ENCODE measurements around the gene PDE4B. TPM values are rescaled to one million over a fixed set of nuclear protein-coding genes. Genes with fewer than 3 reads are reported as not detected.

Gene PDE4B
- polyA plus RNA-seq, 1 donor from 2014 or later, result 135 TPM

DNA sequence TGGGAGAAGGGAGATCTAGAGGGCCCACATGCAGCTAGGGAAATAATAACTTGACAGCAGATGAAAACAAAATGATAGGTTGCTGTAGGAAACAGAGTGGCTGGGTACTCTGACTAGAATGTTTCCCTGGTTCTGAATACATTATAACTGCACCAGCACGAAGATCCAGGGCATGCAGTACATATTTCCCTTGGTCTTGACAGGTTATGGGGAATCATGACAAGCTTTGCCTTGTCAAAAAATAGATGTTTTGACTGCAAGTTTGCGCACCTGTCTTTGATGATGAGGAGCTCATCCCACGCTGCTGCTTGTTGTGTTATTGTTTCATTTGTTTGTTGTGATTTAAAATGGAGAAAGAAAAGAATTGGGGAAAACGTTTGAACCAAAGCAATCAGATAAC, 292.9 kb downstream of the PDE4B start:
- Histone ChIP-seq H3K4me3 (ENCODE audit: low read length) (no peak overlapping the region), H3K36me3 (ENCODE audit: insufficient read depth, low read length) (no peaks in the 10 kb centered on the region), H3K9me3 (ENCODE audit: low read length) (no peaks in the 10 kb centered on the region), H3K9me2 (ENCODE audit: insufficient read depth, low read length) (no peaks in the 10 kb centered on the region), H3K27ac (ENCODE audit: low read length) (peak overlapping the region; percentile 33), H3K9ac (ENCODE audit: low read length) (no peak overlapping the region), H3K27me3 (ENCODE audit: insufficient read depth, low read depth, low read length) (no peaks in the 10 kb centered on the region), H2AFZ (ENCODE audit: low read depth, low read length) (no peak overlapping the region), H3K4me2 (ENCODE audit: low read length) (no peak overlapping the region), H4K20me1 (ENCODE audit: insufficient read depth) (no peaks in the 10 kb centered on the region), H3F3A (ENCODE audit: insufficient read depth, low read length, poor library complexity, severe bottlenecking) (no peaks in the 10 kb centered on the region), H3K79me2 (replicated peaks; ENCODE audit: insufficient read depth, low read length) (no peaks in the 10 kb centered on the region)
- no peak for TF ChIP-seq SMC3 (conservative IDR thresholded peaks at IDR 0.05; ENCODE audit: poor library complexity)
- TF ChIP-seq TAF1 (IDR thresholded peaks at IDR 0.05; ENCODE audit: low read depth), result no peak
- peak; percentile 9 for TF ChIP-seq RAD21 (conservative IDR thresholded peaks at IDR 0.05)
- TF ChIP-seq MXI1 (conservative IDR thresholded peaks at IDR 0.05; ENCODE audit: poor library complexity, severe bottlenecking), result no peak
- peak; percentile 94 for TF ChIP-seq POLR2AphosphoS5 (IDR thresholded peaks at IDR 0.05)
- TF ChIP-seq, protein P1, sequence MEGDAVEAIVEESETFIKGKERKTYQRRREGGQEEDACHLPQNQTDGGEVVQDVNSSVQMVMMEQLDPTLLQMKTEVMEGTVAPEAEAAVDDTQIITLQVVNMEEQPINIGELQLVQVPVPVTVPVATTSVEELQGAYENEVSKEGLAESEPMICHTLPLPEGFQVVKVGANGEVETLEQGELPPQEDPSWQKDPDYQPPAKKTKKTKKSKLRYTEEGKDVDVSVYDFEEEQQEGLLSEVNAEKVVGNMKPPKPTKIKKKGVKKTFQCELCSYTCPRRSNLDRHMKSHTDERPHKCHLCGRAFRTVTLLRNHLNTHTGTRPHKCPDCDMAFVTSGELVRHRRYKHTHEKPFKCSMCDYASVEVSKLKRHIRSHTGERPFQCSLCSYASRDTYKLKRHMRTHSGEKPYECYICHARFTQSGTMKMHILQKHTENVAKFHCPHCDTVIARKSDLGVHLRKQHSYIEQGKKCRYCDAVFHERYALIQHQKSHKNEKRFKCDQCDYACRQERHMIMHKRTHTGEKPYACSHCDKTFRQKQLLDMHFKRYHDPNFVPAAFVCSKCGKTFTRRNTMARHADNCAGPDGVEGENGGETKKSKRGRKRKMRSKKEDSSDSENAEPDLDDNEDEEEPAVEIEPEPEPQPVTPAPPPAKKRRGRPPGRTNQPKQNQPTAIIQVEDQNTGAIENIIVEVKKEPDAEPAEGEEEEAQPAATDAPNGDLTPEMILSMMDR (IDR thresholded peaks at IDR 0.05; ENCODE audit: poor library complexity, severe bottlenecking), result no peak
- peak; percentile 31 for TF ChIP-seq REST (IDR thresholded peaks at IDR 0.05; ENCODE audit: borderline replicate concordance)
- peak; percentile 94 for TF ChIP-seq EP300 (conservative IDR thresholded peaks at IDR 0.05; ENCODE audit: poor library complexity, severe bottlenecking)
- no peak for TF ChIP-seq EZH2 (IDR thresholded peaks at IDR 0.05; ENCODE audit: borderline replicate concordance, insufficient read depth, low read length, poor library complexity, severe bottlenecking)

DNA sequence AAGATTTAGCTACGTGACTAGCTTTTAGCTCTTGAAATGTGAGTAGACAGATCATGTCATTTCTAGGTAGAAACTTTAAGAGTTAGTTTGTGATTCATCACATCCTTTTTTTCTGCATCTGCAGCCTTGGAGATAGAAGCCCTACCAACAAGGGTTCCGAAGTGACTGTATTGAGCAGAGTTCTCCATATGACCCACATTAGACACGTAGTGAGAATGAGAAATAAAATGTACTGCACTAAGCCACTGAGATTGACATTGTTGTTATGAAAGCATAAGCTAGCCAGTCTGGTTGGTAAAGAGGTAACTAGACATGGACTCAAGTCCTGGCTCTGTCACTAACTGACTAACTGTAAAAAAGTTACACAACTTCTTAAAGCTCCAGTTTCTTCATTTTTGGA, 296.1 kb downstream of the PDE4B start:
- Histone ChIP-seq H4K20me1 (ENCODE audit: insufficient read depth) (no peaks in the 10 kb centered on the region), H3K27ac (ENCODE audit: low read length) (no peak overlapping the region), H2AFZ (ENCODE audit: low read depth, low read length) (no peak overlapping the region), H3F3A (ENCODE audit: insufficient read depth, low read length, poor library complexity, severe bottlenecking) (no peaks in the 10 kb centered on the region), H3K27me3 (ENCODE audit: insufficient read depth, low read depth, low read length) (no peaks in the 10 kb centered on the region), H3K4me2 (ENCODE audit: low read length) (no peak overlapping the region), H3K9me3 (ENCODE audit: low read length) (no peaks in the 10 kb centered on the region), H3K9ac (ENCODE audit: low read length) (no peak overlapping the region), H3K9me2 (ENCODE audit: insufficient read depth, low read length) (no peaks in the 10 kb centered on the region), H3K4me3 (ENCODE audit: low read length) (no peak overlapping the region), H3K36me3 (ENCODE audit: insufficient read depth, low read length) (no peaks in the 10 kb centered on the region), H3K79me2 (replicated peaks; ENCODE audit: insufficient read depth, low read length) (no peaks in the 10 kb centered on the region)
- TF ChIP-seq MXI1 (conservative IDR thresholded peaks at IDR 0.05; ENCODE audit: poor library complexity, severe bottlenecking), result no peak
- no peak for TF ChIP-seq POLR2AphosphoS5 (IDR thresholded peaks at IDR 0.05)
- no peak for TF ChIP-seq TAF1 (IDR thresholded peaks at IDR 0.05; ENCODE audit: low read depth)
- TF ChIP-seq, protein P1 (IDR thresholded peaks at IDR 0.05; ENCODE audit: poor library complexity, severe bottlenecking), result no peak
- TF ChIP-seq SMC3 (conservative IDR thresholded peaks at IDR 0.05; ENCODE audit: poor library complexity), result no peak
- no peak for TF ChIP-seq REST (IDR thresholded peaks at IDR 0.05; ENCODE audit: borderline replicate concordance)
- no peak for TF ChIP-seq RAD21 (conservative IDR thresholded peaks at IDR 0.05)
- TF ChIP-seq EZH2 (IDR thresholded peaks at IDR 0.05; ENCODE audit: borderline replicate concordance, insufficient read depth, low read length, poor library complexity, severe bottlenecking), result no peak
- no peak for TF ChIP-seq EP300 (conservative IDR thresholded peaks at IDR 0.05; ENCODE audit: poor library complexity, severe bottlenecking)

Data from neural cell (in vitro differentiated cells).